OCI-LY7 (cell line): Measurements from ENCODE around the gene GDI1. TPM values are rescaled to one million over a fixed set of nuclear protein-coding genes. Genes with fewer than 3 reads are reported as not detected.

ENCODE experiments used
- BruUV-seq: library from RNA; stranded (reverse); fragments of 400-500 nt; replicated peaks from 2 replicates; lab custom pipeline; 2021; lab: Mats Ljungman, UMichigan
- CTCF ChIA-PET: fragments of 300-600 bp; sonication (Branson Sonifier 250); formaldehyde crosslinking; loops from one replicate; lab custom pipeline; 2022; ENCODE audit warnings: antibody characterized with exemption; ENCODE audit not compliant: unreplicated experiment; lab: Charles Lee
- POLR2A ChIA-PET: fragments of 300-600 bp; sonication (Branson Sonifier 250); formaldehyde crosslinking; loops from one replicate; lab custom pipeline; 2022; ENCODE audit warnings: antibody characterized with exemption; lab: Charles Lee
- DNase-seq: peaks from one replicate; pipeline ENCODE4 v3.0.0-alpha.2; 2015; ENCODE audit warnings: low spot score
- H2AFZ ChIP-seq: fragments of 200-600 bp; sonication (generic), shearing (Covaris generic); 2 replicates; pipeline ENCODE4 v1.6.1; 2014; ENCODE audit warnings: mild to moderate bottlenecking, antibody characterized with exemption, low read length, moderate library complexity
- H3K27ac ChIP-seq: fragments of 200-600 bp; sonication (generic); 2 replicates; pipeline ENCODE4 v1.5.1; 2014; ENCODE audit warnings: mixed run types, low read depth, mild to moderate bottlenecking, moderate library complexity, low read length, inconsistent platforms; ENCODE audit not compliant: poor library complexity, severe bottlenecking
- H3K36me3 ChIP-seq: fragments of 200-600 bp; sonication (generic); 2 replicates; pipeline ENCODE4 v1.6.1; 2014; ENCODE audit warnings: mild to moderate bottlenecking, antibody characterized with exemption, low read length, moderate library complexity, mixed read lengths; ENCODE audit not compliant: insufficient read depth
- H3K4me1 ChIP-seq: fragments of 200-600 bp; sonication (generic); 2 replicates; pipeline ENCODE4 v1.5.1; 2014; ENCODE audit warnings: mild to moderate bottlenecking, low read length; ENCODE audit not compliant: insufficient read depth, poor library complexity, severe bottlenecking
- H3K4me2 ChIP-seq: fragments of 200-600 bp; sonication (generic); 2 replicates; pipeline ENCODE4 v1.6.1; 2014; ENCODE audit warnings: mild to moderate bottlenecking, low read length
- H3K4me3 ChIP-seq: fragments of 200-600 bp; sonication (generic); 2 replicates; pipeline ENCODE4 v1.5.1; 2014; ENCODE audit warnings: mild to moderate bottlenecking, low read depth, low read length; ENCODE audit not compliant: poor library complexity, severe bottlenecking
- H3K79me2 ChIP-seq: fragments of 200-600 bp; sonication (generic); 2 replicates; pipeline ENCODE4 v1.6.1; 2016; ENCODE audit warnings: low read depth, mild to moderate bottlenecking, low read length, moderate library complexity, mixed read lengths; ENCODE audit not compliant: insufficient read depth
- H3K9me2 ChIP-seq: fragments of 200-600 bp; sonication (generic); 2 replicates; pipeline ENCODE4 v1.6.1; 2016; ENCODE audit warnings: mild to moderate bottlenecking, low read length, mixed read lengths; ENCODE audit not compliant: insufficient read depth
- H3K9me3 ChIP-seq: fragments of 200-600 bp; sonication (generic); 2 replicates; pipeline ENCODE4 v1.6.1; 2014; ENCODE audit warnings: mild to moderate bottlenecking, mixed run types, low read length, mixed read lengths
- H4K20me1 ChIP-seq: fragments of 200-600 bp; sonication (generic); 2 replicates; pipeline ENCODE4 v1.6.1; 2014; ENCODE audit warnings: mild to moderate bottlenecking, antibody characterized with exemption, low read length, moderate library complexity, mixed read lengths; ENCODE audit not compliant: insufficient read depth
- CTCF ChIP-seq: fragments of 200-600 bp; sonication (generic); conservative IDR thresholded peaks from 2 replicates; pipeline ENCODE4 v1.5.1; 2014; ENCODE audit warnings: mild to moderate bottlenecking, antibody characterized with exemption, low read length, moderate library complexity, mixed read lengths
- EZH2phosphoT487 ChIP-seq: fragments of 200-600 bp; sonication (generic); IDR thresholded peaks from 2 replicates; pipeline ENCODE4 v1.6.1; 2018; ENCODE audit warnings: low read depth, borderline replicate concordance, mild to moderate bottlenecking, mixed run types, antibody characterized with exemption, low read length, moderate library complexity, mixed read lengths
- intact Hi-C: fragments of 100-400 bp; cut with micrococcal nuclease; formaldehyde crosslinking; loops from one replicate; pipeline ENCODE4 v1.10.0; 2022; ENCODE audit not compliant: unreplicated experiment
- total RNA-seq, 2 experiments: library from RNA; depleted of rRNA in 1 of 2; stranded (reverse); fragments of >200 nt in 1 of 2; shearing (Covaris generic) in 1 of 2; gene quantifications; 2 replicates each; pipeline ENCODE4 v1.2.3, GENCODE V29; 2014 to 2022

Gene GDI1
- total RNA-seq, 2 experiments from 2014 or later: 76.6 to 103 TPM

GRCh38 chrX:154441984-154442707 is 5.2 kb downstream of the GDI1 start:
- no TSS peak for BruUV-seq
- H3K9me2 ChIP-seq: no peaks in the 10 kb centered on the region
- no peaks in the 10 kb centered on the region for H4K20me1 ChIP-seq
- H3K9me3 ChIP-seq: no peaks in the 10 kb centered on the region
- H3K79me2 ChIP-seq: peaks cover 17% of the 10 kb centered on the region
- no peak overlapping the region for H3K27ac ChIP-seq
- no peak for DNase-seq
- no peak overlapping the region for H3K4me2 ChIP-seq
- ChIA-PET CTCF (no interaction called here), POLR2A (no interaction called here)
- peaks cover 28% of the 10 kb centered on the region; the same call in 1 of the 2 replicates for H3K36me3 ChIP-seq
- no peak overlapping the region for H2AFZ ChIP-seq
- TF ChIP-seq CTCF (no peak), EZH2phosphoT487 (no peak)
- no peak overlapping the region for H3K4me3 ChIP-seq
- intact Hi-C loops: no loop called here
- H3K4me1 ChIP-seq: peaks cover 21% of the 10 kb centered on the region

GRCh38 chrX:154443479-154443910 is 6.5 kb downstream of the GDI1 start:
- no peaks in the 10 kb centered on the region for H3K9me3 ChIP-seq
- intact Hi-C loops: no loop called here
- H3K9me2 ChIP-seq: no peaks in the 10 kb centered on the region
- CTCF ChIA-PET: no interaction called here
- H3K27ac ChIP-seq: no peak overlapping the region
- peak overlapping the region; percentile 84 for H3K4me2 ChIP-seq
- peak overlapping the region; percentile 69 for H3K4me3 ChIP-seq
- peaks cover 7% of the 10 kb centered on the region; the same call in 1 of the 2 replicates for H3K79me2 ChIP-seq
- H3K4me1 ChIP-seq: peaks cover 15% of the 10 kb centered on the region
- no peak overlapping the region for H2AFZ ChIP-seq
- peaks cover 26% of the 10 kb centered on the region; the same call in 1 of the 2 replicates for H3K36me3 ChIP-seq
- H4K20me1 ChIP-seq: no peaks in the 10 kb centered on the region
- DNase-seq: no peak
- POLR2A ChIA-PET: interaction anchor here (0.6 kb wide), 1 partner anchor 40 kb away, joined by 3 read pairs; no protein-coding TSS in a partner anchor
- no TSS peak for BruUV-seq
- TF ChIP-seq CTCF (no peak), EZH2phosphoT487 (no peak)
